Stimulated activated CD4-positive, alpha-beta T cell treated with anti-CD3 and anti-CD28 coated beads, Interleukin-1b, Interleukin-23, amount 100 ng/mL, for 48 hours (primary cell): Measurements from ENCODE around the gene QKI.

Experiments
- DNase-seq: peaks from one replicate; pipeline ENCODE4 v3.0.0-alpha.2; 2020

The QKI gene

GRCh38 chr6:163393923-163394322, 20.6 kb upstream of the QKI start:
- no peak for DNase-seq

DNA sequence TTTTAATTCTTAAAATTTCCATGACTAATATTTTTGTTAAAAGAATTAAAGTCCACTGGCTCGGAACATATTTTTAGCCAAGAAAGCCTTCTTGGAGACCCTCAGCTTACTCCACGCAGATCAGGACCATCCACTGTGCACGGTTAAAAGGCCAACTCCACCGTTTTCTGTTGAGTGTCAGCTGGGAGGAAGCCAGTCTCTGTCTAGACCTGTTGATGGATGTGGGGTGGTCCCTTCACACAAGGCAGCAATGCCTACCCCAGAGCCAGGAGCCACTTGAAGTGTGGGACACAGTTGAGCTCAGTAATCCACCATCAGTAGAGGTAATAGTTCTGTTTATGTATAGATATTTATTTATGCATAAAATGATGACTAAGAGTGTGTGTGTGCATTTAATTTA, 19.9 kb upstream of the QKI start:
- DNase-seq: no peak

DNA sequence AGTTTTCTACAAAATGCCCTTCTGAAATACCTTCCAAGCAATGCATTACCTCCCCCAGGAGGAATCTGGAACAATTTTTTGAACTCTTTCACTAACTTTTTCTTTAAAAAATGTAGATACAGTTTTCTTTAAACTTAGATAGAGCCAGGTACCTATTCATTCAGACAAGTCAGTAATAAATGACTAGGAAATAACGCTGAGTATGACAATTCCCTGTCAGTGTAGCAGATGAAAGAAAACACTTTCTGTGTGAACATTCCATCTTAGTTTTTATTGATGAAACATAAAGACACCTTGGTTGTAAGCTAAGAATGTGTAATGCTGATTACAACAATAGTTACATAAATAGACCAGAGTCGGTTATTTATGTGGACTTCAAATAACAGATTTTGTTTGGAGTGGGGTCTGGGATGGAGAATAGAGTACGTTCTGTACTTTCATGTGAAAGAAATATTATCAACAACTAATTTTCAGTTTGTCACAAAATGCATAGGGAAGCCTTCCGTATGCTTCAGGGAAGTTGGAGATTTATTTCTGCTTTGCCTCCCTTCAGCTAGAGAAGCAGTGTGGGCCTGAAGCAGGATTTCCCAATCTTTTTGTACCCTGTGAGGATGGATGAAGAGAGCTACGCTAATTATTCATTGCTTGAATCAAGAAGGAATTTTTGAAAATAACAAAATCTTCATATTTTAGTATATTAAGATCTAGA, 19.2 kb upstream of the QKI start:
- DNase-seq: no peak

DNA sequence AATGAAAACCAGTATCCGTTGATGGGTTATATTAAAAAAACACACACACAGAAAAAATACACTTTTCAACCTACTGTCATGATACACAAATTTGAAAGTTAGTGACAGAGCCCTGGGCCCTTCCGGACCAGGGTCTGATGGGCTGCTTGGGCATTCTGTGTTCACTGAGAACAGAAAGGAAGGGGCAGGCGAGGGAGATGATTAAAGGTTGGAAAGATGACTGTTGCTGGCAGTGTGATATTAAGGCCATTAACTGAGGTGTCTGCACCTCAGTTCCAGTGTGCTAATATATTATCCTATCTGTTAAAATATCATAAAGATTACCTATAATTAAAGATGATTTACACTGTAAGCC, 18.7 kb upstream of the QKI start:
- no peak for DNase-seq

DNA sequence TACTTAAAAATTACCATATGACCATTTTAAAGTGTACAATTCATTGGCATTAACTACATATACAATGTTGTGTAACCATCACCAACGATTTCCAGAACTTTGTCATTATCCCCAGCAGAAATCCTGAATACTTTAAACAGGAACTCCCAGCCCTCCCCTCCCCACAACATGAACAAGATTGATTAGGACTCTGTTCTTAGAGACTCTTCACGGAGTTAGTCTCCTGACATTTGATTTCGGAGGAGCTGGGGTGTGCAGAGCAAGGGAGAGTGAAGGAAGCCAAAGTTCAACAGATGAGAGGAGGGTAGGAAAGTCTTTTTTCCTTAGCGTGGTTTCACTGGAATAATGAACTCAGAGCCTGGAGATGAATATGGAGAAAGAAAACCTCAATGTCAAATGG, 17.2 kb upstream of the QKI start:
- no peak for DNase-seq

DNA sequence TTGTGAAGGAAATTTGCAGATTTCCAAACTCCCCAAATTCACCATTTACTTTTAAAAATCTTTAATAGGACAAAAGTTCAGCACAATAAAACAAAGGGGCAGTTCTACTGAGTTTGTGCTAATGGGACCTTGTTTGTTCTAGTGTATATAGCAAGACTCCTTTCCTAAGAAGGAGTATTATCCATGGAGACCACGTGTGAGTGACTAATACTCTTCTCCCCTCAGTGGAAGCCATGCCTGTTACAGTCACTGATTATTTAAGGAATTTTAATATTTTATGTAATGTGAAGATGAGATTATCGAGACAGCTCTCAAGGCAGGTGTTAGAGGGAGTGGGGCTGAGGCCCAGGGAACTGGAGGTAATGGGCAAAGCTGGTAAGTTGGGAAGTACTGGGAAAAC, 16.4 kb upstream of the QKI start:
- DNase-seq: no peak

GRCh38 chr6:163398815-163399214, 15.7 kb upstream of the QKI start:
- no peak for DNase-seq

- no peak for DNase-seq
Observed at GRCh38 chr6:163400509-163400908, 14.0 kb upstream of the QKI start.

DNA sequence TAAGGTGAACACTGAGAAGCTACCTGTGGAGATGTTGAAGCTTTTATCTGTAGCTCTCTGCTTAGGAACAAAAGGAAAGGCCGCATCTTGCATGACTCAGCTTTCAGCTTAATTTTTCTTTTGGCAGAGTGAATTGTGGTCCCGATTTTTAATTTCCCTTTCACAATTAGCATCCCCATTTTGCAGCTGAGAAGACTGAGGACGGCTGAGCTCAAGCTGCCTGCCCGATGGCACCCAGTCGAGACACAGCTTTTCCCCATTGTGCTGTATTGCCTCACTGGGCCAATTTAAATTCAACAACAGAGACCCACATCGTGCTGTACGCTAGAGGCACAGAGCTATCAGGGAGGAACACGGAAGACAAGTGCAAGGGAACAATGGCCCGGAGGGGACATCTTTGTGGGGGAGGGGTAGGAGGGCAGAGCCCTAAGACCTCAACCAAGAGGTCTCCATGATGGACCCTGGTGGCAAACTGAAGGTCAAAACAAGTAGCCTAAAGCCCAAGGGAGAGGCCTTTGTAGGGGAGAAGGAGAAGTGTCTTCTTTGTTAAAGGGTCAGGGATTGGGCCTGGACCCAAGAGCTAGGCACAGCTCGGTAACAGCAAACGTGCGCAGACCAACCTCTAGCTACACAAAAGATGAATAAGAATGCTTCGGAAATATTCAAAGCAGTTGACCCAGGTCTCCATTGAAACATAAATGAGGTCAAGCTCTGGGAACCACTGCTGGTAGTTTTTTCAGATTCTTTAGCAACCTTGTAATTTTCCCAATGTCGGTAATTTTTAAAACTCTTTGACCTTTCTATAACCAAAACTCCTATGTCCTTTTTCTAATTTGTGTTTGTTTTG, 13.3 kb upstream of the QKI start:
- DNase-seq: no peak

DNA sequence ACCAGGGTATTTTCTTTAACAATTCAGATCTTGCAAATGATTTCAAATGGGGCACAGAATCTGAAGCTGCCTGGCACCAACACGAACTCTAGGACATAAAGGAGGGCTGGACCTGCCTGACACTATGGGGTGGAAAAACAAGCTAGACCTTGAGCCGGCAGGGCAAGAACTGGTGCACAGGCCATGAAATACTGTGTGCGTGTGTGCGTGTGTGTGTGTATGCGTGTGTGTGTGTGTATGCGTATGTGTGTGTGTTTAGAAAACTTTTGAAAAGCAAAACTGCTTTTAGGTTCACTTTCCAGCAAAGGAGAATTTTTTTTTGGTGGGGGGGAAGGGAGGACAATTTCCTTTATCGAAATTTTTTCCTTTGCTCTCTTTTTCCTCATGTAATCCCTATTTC, 11.9 kb upstream of the QKI start:
- DNase-seq: no peak

DNA sequence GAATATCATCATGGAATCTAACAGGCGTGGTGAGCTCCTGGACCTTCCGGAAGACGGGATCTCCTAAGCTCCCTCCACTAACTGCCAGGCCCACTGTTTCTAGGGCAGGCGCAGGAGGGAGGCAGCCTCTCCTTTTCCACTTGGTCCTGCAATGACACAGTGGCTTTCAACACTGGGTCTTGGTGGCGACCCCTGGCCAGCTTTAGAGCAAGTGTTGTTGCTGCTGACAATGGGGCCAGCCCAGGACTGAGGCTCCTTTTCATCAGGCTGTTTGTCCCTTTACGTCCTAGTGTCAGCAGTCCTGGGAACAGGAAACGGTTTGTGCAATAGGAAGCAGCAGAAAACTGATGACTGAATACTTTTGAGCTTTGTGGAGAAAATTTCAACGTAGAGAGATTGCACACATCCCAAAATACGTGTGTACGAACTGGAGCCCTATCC, 9.7 kb upstream of the QKI start:
- no peak for DNase-seq

DNA sequence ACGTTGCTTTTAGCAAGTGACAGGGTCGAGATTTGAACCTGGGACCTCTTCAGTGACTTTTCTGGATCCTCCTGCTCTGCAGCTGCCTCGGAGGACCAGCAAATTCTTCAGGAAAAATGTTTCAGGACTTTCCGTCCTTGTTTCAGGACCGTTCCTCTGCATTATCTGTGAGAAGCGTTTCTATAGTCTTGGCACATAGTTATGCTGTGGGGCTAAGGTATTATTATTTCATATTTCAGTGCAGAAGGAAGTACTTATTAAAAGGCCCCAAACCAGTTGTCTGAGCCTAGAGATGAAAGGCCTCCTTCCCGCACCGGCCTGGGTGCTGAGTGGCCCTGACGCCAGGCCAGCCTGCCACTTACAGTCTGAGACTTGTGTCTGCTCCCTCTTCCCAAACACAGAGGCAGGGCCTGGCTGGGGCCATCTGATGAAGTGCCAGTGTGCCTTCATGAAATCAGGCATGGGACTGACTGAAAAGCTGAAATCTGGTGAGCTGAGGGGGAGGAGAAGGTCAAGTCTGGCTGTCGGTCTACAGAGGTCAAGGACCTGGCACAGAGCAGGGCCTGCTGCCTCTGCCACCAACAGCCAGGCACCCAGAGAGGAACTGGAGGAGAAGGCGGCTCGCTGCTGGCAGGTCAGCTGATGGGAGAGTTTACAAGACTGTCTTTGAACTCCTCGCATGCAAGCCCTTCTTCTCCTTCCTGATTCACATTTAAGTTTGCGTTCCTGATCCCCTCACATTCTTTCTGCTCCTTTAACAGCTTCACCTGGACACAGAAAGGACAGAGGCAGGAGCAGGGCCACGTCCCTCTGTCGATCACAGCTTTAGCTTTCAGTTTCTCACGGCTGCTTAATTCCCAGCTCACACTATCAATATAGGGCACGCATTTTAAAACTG, 8.9 kb upstream of the QKI start:
- no peak for DNase-seq

GRCh38 chr6:163406366-163406765, 8.2 kb upstream of the QKI start:
- no peak for DNase-seq

DNA sequence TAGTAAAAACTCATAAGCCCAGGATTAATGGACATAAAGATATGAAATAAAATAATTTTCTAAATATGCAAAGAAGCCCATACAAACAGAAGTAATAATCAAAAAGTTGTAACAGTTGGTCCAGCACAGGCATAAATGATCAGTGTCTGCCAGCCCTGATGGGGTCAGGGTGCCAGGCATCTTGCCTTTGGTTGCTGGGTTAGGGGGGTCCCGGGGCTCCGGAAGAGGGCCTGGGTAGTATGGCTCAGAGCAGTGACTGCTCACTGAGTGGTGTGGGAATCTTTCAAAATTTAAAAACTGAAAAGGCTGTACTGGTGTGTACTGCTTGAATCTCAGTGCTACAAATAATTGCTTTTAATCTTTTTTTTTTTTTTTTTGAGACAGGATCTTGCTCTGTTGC, 7.7 kb upstream of the QKI start:
- DNase-seq: no peak

- DNase-seq: no peak
Observed at GRCh38 chr6:163408352-163408991, 6.0 kb upstream of the QKI start.

DNA sequence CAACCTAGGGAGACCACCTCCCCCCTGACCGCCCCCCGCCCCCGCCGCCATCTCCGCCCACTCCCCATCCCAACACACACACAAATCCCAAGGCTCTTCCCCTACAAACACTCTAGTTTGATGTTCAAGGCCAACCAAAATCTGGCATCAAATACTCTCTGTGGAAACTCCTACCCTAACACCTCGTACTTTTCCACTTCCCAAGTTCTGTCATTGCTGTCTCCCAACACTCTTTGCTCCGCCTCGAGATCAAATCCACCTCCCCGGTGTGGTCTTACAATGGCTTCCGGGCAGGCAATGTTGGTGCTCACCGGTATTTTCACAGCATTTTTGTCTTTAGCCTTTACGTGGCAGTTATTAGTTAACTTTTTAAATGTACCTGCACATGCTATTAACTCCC, 4.8 kb upstream of the QKI start:
- no peak for DNase-seq

DNA sequence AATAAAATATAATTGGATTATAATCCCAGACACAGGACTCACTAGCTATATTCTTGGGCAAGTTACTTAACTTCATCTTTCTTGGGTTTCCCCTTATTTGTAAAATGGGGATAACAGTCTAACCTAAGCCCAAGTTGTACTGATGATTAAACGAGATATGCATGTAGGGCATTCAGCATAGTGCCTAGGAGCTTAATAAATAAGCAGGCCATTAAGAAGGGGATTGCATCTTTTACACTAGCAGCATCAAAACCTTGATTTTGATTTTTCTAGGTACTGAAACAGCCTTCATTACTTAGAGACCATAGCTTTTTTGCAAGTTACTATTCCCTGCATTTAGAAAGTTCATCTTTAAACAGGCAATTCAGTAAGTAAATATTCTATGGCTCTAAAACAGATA, 2.2 kb upstream of the QKI start:
- no peak for DNase-seq

DNA sequence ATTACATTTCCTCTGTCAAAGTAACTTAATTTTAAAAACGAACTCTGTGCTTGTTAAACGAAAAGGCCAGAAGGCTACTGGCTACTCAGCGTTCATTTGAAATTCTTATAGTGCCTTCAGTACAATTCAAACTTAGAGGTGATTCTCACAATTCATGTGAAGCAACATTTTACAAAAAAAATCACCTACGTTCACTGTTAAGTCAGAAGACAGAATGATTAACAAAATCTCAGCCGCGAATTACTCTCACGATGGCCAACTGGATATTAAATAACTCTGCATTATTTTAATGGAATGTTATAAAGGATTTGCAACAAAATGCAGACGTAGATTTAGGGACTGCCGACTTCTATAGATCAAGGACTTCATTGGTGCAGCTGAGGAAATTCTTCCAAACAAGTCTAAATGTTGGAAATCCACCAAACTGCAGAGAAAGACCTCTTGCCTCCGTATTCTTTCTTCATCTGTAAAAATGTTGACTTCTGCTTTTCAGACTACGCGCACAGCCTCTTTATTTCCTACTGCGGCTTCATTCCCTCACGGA, 1.6 kb upstream of the QKI start:
- no peak for DNase-seq

DNA sequence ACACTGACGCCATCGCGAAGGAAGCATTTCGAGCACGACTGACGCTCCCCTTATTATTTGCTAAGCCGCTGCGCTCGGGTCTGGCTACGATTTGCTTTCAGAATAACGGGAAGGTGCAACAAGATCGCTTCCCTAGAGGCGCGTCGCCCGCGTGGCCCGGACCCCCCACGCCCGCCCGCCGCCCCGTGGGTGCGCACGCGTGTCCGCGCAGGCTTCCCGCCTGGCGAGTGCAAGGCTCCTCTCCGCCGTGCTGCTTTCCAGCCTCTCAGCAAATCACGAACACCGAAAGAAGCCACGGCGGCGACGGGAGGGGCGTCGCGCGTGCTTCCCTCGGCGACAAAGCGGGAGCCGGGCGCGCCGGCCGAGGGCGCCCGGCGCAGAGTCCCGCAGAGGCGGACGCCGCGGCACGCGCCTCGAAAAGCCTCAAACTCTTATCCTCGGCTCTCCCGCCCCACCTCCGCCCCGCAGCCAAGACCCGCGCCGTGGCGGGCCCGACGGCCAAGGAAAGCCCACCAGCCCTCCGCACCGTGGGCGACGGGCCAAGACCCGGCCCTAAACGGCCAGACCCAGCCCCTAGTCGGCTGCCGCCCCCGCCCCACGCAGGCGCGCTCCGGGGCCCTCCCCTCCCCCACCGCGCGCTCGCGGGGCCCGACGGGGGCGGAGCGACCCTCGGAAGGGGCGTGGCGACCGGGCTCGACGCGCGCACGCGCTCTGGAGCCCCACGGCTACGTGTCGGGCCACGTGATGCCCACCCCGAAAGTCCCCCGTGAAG, 987 bp upstream of the QKI start:
- peak; percentile 85 for DNase-seq

GRCh38 chr6:163414946-163415619, 565 bp downstream of the QKI start:
- DNase-seq: no peak
